Stimulated activated CD8-positive, alpha-beta memory T cell treated with anti-CD3 and anti-CD28 coated beads, Interleukin-12 subunit alpha, Interleukin-12 subunit beta, amount 100 ng/mL, for 1 hour (primary cell): Measurements from ENCODE around the gene EDC3.

Source experiments
- DNase-seq: peaks from one replicate; pipeline ENCODE4 v3.0.0-alpha.2; 2020; ENCODE audit warnings: low read depth

Gene EDC3

GRCh38 chr15:74626752-74627692 lies 68.8 kb downstream of the EDC3 start:
- DNase-seq: no peak

GRCh38 chr15:74626336-74626735 lies 69.5 kb downstream of the EDC3 start:
- DNase-seq: no peak

GRCh38 chr15:74625693-74626092 lies 70.1 kb downstream of the EDC3 start:
- DNase-seq: no peak

- DNase-seq: no peak
Observed at GRCh38 chr15:74624020-74624602, 71.7 kb downstream of the EDC3 start.

- no peak for DNase-seq
Observed at GRCh38 chr15:74622758-74623157, 73.1 kb downstream of the EDC3 start.

GRCh38 chr15:74621936-74622335 lies 73.9 kb downstream of the EDC3 start:
- no peak for DNase-seq

GRCh38 chr15:74621546-74621920 lies 74.3 kb downstream of the EDC3 start:
- DNase-seq: no peak

GRCh38 chr15:74620636-74621545 lies 74.9 kb downstream of the EDC3 start:
- DNase-seq: peak; percentile 40

GRCh38 chr15:74619916-74620635 lies 75.7 kb downstream of the EDC3 start:
- DNase-seq: no peak

- no peak for DNase-seq
Observed at GRCh38 chr15:74618841-74619596, 76.8 kb downstream of the EDC3 start.

GRCh38 chr15:74616996-74617395 lies 78.8 kb downstream of the EDC3 start:
- DNase-seq: no peak

GRCh38 chr15:74616366-74616939 lies 79.4 kb downstream of the EDC3 start:
- peak; percentile 49 for DNase-seq

GRCh38 chr15:74615508-74616365 lies 80.1 kb downstream of the EDC3 start, which contains the start of gene CLK3:
Gene CLK3, plus strand, starts transcription at chr15:74615836. Its CDS starts 3,361 bp downstream, at chr15:74619197.
- DNase-seq: peak; percentile 93

- peak; percentile 76 for DNase-seq
Observed at GRCh38 chr15:74614744-74615507, 80.9 kb downstream of the EDC3 start.

- no peak for DNase-seq
Observed at GRCh38 chr15:74613953-74614743, 81.7 kb downstream of the EDC3 start.

GRCh38 chr15:74613089-74613952 lies 82.5 kb downstream of the EDC3 start:
- no peak for DNase-seq

- no peak for DNase-seq
Observed at GRCh38 chr15:74612677-74613076, 83.1 kb downstream of the EDC3 start.
